ENCODE results near the gene RHOV. TPM values are rescaled to one million over a fixed set of nuclear protein-coding genes. Genes with fewer than 3 reads are reported as not detected.

The RHOV gene
- total RNA-seq, 1 donor from 2014 or later, result 0.27 TPM

DNA sequence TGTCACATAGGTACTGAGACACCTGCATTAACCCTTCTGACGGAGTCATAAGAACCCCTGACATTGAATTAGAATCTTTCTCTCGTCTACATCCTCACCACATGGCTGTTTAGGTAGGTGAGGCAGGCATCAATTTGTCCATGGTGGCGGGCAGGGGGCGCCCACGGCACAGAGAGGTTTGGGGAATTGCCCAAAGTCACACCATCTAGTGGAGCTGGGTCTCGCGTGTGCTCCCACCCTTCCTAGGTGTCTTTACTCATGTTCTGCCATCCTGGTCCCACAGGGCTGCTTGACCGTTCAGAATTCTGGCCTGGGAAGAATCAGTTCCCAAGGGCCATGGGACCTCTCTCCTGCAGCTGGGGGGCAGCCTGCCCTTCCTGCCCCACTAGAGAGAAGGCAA lies 40.5 kb upstream of the RHOV start:
- Mint-ChIP-seq H3K36me3 (ENCODE audit: low read depth) (no peaks in the 10 kb centered on the region), H3K27ac (no peak overlapping the region), H3K4me3 (no peak overlapping the region), H3K9me3 (no peaks in the 10 kb centered on the region), H3K27me3 (no peaks in the 10 kb centered on the region), H3K4me1 (peaks cover 4% of the 10 kb centered on the region)
- ChIA-PET POLR2A (no interaction called here), CTCF (interaction anchor here (0.6 to 0.9 kb wide), 3 partner anchors 11 to 110 kb away, joined by 3 read pairs; no protein-coding TSS in a partner anchor)
- TF ChIP-seq, protein P1, sequence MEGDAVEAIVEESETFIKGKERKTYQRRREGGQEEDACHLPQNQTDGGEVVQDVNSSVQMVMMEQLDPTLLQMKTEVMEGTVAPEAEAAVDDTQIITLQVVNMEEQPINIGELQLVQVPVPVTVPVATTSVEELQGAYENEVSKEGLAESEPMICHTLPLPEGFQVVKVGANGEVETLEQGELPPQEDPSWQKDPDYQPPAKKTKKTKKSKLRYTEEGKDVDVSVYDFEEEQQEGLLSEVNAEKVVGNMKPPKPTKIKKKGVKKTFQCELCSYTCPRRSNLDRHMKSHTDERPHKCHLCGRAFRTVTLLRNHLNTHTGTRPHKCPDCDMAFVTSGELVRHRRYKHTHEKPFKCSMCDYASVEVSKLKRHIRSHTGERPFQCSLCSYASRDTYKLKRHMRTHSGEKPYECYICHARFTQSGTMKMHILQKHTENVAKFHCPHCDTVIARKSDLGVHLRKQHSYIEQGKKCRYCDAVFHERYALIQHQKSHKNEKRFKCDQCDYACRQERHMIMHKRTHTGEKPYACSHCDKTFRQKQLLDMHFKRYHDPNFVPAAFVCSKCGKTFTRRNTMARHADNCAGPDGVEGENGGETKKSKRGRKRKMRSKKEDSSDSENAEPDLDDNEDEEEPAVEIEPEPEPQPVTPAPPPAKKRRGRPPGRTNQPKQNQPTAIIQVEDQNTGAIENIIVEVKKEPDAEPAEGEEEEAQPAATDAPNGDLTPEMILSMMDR (IDR thresholded peaks at IDR 0.05), result no peak
- ATAC-seq (ENCODE audit: low read depth), result no peak
- no peak for DNase-seq
- intact Hi-C loops (cut with micrococcal nuclease), result no loop called here

DNA sequence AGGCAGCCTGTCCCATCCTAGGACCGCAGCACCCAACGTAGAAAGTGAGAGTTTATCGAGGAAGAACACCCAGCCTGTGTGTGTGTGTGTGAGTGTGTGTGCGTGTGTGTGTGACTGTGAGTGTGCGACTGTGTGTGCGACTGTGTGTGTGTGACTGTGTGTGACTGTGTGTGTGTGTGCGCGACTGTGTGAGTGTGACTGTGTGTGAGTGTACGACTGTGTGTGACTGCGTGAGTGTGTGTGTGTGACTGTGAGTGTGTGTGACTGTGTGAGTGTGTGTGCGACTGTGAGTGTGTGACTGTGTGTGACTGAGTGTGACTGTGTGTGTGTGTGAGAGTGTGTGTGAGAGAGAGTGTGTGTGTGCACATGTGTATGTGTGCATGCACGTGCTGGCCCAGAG lies 40.0 kb upstream of the RHOV start:
- ChIA-PET POLR2A (no interaction called here), CTCF (interaction anchor here (0.9 kb wide), 1 partner anchor 17 kb away, joined by 3 read pairs; no protein-coding TSS in a partner anchor)
- intact Hi-C loops (cut with micrococcal nuclease), result no loop called here
- Mint-ChIP-seq H3K4me3 (no peak overlapping the region), H3K27ac (no peak overlapping the region), H3K9me3 (no peaks in the 10 kb centered on the region), H3K36me3 (ENCODE audit: low read depth) (no peaks in the 10 kb centered on the region), H3K27me3 (no peaks in the 10 kb centered on the region), H3K4me1 (peaks cover 4% of the 10 kb centered on the region)
- DNase-seq, result no peak
- TF ChIP-seq, protein P1 (IDR thresholded peaks at IDR 0.05), result no peak
- no peak for ATAC-seq (ENCODE audit: low read depth)

DNA sequence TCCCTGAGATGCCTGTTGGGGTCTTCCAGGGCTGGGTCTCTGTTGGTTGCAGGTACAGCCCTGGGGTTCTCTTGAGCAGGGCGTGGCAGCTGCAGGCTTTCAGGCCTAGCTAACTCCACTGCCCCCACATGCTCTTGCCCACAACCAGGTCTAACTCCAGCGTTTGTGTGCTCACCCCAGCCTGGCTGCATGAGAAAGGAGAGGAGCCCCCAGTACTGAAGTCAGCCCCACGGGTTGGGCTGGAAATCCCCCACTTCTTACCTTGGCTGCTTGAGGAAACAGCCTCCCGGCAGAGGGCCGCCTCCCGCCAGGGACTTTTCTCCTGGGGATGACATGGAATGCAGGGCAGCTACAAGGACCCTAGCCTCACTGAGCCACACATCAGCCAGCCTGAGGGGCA lies 38.4 kb upstream of the RHOV start:
- H3K27me3 Mint-ChIP-seq, result no peaks in the 10 kb centered on the region
- intact Hi-C loops (cut with micrococcal nuclease), result no loop called here
- H3K4me1 Mint-ChIP-seq, result peaks cover 12% of the 10 kb centered on the region
- no peak overlapping the region for H3K27ac Mint-ChIP-seq
- ChIA-PET CTCF (no interaction called here), POLR2A (no interaction called here)
- no peaks in the 10 kb centered on the region for H3K36me3 Mint-ChIP-seq (ENCODE audit: low read depth)
- TF ChIP-seq, protein P1 (IDR thresholded peaks at IDR 0.05), result no peak
- H3K9me3 Mint-ChIP-seq, result no peaks in the 10 kb centered on the region
- ATAC-seq (ENCODE audit: low read depth) (no peak), DNase-seq (no peak)
- H3K4me3 Mint-ChIP-seq, result no peak overlapping the region

DNA sequence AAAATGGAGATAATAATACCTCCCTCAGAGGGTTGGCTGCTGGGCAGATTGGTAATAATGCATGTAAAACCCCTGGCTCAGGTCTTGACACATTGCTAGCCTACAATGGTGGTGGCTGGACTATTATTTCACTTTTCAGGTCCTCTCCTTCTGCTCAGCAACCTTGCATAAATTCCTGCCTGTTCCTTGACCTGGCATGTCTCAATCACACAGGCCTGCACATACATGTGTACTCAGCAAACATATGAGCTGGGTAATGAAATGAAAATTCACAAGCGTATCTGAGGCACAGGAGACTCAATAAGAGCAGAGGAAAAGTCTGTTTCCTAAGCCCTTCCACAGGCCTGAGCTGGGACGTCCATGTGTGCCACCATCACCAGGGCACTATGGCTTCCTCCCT lies 37.7 kb upstream of the RHOV start:
- H3K4me1 Mint-ChIP-seq, result peaks cover 17% of the 10 kb centered on the region
- POLR2A ChIA-PET, result no interaction called here
- CTCF ChIA-PET, result interaction anchor here (1.5 kb wide), 1 partner anchor 274 kb away, joined by 4 read pairs; no protein-coding TSS in a partner anchor
- no peaks in the 10 kb centered on the region for H3K36me3 Mint-ChIP-seq (ENCODE audit: low read depth)
- DNase-seq (no peak), ATAC-seq (ENCODE audit: low read depth) (no peak)
- no peaks in the 10 kb centered on the region for H3K9me3 Mint-ChIP-seq
- TF ChIP-seq, protein P1 (IDR thresholded peaks at IDR 0.05), result no peak
- no peak overlapping the region for H3K4me3 Mint-ChIP-seq
- intact Hi-C loops (cut with micrococcal nuclease), result no loop called here
- no peaks in the 10 kb centered on the region for H3K27me3 Mint-ChIP-seq
- H3K27ac Mint-ChIP-seq, result no peak overlapping the region

DNA sequence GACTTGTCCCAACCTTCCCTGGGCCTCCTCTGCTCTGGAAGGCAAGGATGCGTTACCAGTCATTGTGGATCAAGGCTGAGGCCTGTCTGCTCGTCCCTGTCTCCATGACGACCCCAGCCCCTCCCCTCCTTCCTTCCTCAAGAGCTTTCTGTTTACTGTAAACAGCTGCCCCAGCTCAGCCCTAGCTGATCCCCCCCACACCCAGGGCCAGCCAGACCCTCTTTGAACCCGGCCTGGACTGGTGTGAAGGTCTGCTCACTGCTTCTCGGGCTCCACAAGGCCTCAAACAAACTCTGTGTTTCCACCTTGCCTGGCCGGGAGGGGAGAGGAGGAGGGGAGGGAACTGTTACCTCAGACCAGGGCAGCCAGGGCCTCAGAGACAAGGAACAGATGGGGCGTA lies 37.1 kb upstream of the RHOV start:
- Mint-ChIP-seq H3K36me3 (ENCODE audit: low read depth) (no peaks in the 10 kb centered on the region), H3K27ac (no peak overlapping the region), H3K4me3 (no peak overlapping the region), H3K9me3 (no peaks in the 10 kb centered on the region), H3K27me3 (no peaks in the 10 kb centered on the region), H3K4me1 (peaks cover 18% of the 10 kb centered on the region)
- CTCF ChIA-PET, result interaction anchor here (1.5 kb wide), 1 partner anchor 274 kb away, joined by 4 read pairs; no protein-coding TSS in a partner anchor
- intact Hi-C loops (cut with micrococcal nuclease), result no loop called here
- TF ChIP-seq, protein P1 (IDR thresholded peaks at IDR 0.05), result no peak
- POLR2A ChIA-PET, result no interaction called here
- DNase-seq (no peak), ATAC-seq (ENCODE audit: low read depth) (no peak)

Data from activated B cell treated with CpG ODN at 0.5 μM for 24 hours (primary cell).